HG03457 (cell line): ENCODE results near the gene FAM50A.

Experiments used
- ATAC-seq: cut with Tn5 transposase; IDR thresholded peaks from one replicate; pipeline ENCODE4 v1.9.1; 2021; ENCODE audit warnings: moderate number of reproducible peaks; ENCODE audit not compliant: unreplicated experiment

The FAM50A gene

DNA sequence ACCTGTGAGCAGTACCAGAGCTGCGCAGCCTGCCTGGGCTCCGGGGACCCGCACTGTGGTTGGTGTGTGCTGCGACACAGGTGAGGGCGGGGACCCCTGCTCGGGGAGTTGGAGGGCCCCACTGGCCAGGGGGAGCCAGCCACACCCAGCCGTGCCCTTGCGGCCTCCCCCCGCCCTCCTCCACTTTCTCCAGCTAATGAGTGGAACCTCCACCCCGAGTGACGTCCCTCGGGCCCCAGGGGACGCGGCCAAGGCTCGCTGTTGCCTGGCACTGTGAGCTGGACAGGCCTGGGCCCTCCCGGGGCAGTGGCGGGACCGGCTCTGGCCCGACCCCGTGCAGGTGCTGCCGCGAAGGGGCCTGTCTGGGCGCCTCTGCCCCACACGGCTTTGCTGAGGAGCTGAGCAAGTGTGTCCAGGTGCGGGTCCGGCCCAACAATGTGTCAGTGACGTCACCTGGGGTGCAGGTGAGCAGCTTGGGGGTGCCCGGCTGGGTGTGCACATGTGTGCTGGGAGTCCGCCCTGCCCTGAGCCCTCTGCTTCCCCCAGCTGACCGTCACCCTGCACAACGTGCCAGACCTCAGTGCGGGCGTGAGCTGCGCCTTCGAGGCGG is 19.8 kb downstream of the FAM50A start:
- ATAC-seq: no peak

DNA sequence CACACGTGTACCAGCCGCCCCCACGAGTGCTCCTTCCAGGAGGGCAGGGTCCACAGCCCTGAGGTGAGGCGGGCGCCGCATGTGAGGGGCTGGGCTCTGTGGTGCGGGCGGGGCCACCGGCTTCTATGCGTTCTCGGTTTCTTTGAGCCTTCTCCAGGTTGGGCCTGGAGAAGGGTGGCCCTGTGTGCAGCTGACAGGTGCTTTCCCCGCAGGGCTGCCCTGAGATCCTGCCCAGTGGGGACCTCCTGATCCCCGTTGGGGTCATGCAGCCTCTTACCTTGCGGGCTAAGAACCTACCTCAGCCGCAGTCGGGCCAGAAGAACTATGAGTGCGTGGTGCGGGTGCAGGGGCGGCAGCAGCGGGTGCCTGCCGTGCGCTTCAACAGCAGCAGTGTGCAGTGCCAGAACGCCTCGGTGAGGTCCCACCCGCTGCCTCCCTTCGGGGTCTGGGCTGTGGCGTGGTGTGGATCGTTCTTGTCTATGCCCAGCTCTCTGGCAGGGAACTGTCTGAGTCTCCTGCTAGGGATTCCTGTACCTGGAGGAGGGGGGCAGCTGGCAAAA is 20.9 kb downstream of the FAM50A start:
- ATAC-seq: no peak

DNA sequence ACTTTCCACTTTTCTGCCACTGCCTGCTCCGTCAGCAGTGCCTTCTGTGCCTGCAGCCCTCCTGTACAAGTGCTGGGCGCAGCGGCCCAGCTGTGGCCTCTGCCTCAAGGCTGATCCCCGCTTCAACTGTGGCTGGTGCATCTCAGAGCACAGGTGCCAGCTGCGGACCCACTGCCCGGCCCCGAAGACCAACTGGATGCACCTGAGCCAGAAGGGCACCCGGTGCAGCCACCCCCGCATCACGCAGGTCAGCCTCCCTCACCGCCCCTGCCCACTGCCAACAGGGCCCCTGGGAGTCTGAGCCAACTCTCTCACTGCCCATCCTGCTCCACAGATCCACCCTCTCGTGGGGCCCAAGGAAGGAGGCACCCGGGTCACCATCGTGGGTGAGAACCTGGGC is 21.7 kb downstream of the FAM50A start:
- ATAC-seq: no peak

DNA sequence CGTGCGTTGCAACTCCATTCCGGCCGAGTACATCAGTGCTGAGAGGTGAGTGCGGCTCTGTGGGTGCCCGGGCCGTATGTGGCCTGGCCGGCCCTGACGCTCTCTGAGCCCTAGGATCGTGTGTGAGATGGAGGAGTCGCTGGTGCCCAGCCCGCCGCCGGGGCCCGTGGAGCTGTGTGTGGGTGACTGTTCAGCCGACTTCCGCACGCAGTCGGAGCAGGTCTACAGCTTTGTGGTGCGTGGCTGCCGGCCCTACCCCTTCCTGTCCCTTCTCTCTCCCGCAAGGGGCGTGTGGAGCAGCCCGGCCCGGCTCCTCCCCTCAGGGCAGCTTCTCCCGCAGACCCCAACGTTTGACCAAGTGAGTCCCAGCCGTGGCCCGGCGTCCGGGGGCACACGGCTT is 22.1 kb downstream of the FAM50A start:
- no peak for ATAC-seq

DNA sequence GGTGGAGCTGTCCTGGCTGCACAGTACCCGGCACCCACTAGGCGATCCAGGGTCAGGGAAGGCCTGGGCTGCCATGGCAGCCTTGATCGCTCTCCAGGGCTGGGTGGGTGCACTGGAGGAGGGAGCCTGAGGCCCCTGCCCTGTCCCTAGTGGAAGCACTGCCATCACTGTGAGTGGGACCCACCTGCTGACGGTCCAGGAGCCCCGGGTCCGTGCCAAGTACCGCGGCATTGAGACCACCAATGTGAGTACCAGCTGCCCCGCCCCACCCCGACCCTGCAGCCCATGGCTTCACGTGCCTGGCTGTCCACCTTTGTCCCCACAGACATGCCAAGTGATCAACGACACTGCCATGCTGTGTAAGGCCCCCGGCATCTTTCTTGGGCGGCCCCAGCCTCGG is 23.0 kb downstream of the FAM50A start:
- ATAC-seq: no peak

DNA sequence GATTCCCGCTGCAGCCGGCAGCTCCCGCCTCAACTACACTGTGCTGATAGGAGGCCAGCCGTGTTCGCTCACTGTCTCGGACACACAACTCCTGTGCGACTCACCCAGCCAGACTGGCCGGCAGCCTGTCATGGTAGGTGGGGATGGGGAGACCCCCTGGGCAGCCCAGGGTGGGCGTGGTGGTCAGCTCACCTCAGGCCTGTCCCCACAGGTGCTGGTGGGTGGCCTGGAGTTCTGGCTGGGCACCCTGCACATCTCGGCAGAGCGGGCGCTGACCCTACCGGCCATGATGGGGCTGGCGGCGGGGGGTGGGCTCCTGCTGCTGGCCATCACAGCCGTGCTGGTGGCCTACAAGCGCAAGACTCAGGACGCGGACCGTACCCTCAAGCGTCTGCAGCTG is 23.6 kb downstream of the FAM50A start:
- no peak for ATAC-seq

DNA sequence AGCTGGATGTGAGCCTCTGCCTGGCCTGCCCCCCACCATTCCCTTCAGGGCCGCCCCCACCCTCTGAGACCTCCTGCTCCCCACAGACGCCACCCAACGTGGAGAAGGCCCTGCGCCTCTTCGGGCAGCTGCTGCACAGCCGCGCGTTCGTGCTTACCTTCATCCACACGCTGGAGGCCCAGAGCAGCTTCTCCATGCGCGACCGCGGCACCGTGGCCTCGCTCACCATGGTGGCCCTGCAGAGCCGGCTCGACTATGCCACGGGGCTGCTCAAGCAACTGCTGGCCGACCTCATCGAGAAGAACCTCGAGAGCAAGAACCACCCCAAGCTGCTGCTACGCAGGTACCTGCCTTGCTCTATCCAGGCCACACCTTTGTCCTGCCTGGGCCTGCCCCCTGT is 24.3 kb downstream of the FAM50A start:
- ATAC-seq: no peak

DNA sequence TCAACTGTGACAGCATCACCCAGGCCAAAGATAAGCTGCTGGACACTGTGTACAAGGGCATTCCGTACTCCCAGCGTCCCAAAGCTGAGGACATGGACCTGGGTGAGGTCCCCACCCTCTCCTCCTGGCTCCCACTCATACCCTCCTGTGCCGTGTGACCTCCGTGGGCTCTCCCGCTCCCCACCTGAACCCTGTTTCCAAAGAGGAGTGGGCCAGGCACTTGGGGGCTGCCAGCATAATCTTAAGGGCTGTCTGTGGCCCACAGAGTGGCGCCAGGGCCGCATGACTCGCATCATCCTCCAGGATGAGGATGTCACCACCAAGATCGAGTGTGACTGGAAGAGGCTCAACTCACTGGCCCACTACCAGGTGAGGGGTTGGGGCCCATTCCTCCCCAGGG is 25.2 kb downstream of the FAM50A start:
- ATAC-seq: no peak

DNA sequence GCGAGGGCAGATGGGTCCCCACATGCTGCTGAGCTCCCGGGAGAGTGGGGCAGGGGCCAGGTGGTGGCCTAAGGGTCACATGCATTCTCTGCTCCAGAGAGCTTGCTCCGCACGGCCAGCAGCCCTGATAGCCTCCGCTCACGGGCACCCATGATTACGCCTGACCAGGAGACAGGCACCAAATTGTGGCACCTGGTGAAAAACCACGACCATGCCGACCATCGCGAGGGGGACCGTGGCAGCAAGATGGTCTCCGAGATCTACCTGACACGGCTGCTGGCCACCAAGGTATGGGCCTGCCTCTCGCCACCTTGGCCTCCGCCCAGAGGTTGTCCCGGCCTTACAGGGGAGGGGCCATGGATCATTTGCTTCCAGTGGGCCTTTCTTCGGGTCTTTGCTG is 25.9 kb downstream of the FAM50A start:
- no peak for ATAC-seq

DNA sequence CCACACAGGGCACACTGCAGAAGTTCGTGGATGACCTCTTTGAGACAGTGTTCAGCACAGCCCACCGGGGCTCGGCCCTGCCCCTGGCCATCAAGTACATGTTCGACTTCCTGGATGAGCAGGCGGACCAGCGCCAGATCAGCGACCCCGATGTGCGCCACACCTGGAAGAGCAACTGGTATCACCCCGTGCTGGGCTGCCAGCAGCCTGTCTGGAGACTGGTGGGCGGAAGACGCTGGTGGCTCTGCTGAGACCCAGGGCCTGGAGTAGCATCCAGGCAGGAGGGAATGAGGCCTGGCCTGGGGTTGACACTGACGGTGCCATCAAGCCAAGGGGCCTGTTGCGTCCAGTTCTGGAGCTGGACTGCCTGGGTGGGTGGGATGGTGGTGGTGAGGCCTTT is 26.5 kb downstream of the FAM50A start:
- ATAC-seq: no peak

DNA sequence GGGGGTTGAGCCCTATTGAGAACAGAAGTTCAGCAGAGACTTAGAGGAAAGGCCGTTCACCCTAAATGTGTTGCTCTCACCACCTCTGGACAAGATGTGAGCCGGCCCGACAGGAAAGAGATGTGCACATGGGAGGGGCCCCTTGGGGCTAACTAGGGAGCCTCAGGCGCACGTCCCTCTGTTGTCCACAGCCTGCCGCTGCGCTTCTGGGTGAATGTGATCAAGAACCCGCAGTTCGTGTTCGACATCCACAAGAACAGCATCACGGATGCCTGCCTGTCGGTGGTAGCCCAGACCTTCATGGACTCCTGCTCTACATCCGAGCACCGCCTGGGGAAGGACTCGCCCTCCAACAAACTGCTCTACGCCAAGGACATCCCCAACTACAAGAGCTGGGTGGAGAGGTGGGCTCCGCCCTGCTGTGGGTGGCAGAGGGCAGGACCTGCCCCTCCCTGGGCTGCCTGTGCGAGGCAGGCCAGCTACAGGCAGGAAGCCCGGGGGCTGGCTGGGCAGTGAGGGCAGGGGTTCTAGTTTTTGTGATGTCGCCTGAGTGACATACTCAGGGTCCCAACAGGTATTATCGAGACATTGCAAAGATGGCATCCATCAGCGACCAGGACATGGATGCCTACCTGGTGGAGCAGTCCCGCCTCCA is 27.1 kb downstream of the FAM50A start:
- no peak for ATAC-seq

DNA sequence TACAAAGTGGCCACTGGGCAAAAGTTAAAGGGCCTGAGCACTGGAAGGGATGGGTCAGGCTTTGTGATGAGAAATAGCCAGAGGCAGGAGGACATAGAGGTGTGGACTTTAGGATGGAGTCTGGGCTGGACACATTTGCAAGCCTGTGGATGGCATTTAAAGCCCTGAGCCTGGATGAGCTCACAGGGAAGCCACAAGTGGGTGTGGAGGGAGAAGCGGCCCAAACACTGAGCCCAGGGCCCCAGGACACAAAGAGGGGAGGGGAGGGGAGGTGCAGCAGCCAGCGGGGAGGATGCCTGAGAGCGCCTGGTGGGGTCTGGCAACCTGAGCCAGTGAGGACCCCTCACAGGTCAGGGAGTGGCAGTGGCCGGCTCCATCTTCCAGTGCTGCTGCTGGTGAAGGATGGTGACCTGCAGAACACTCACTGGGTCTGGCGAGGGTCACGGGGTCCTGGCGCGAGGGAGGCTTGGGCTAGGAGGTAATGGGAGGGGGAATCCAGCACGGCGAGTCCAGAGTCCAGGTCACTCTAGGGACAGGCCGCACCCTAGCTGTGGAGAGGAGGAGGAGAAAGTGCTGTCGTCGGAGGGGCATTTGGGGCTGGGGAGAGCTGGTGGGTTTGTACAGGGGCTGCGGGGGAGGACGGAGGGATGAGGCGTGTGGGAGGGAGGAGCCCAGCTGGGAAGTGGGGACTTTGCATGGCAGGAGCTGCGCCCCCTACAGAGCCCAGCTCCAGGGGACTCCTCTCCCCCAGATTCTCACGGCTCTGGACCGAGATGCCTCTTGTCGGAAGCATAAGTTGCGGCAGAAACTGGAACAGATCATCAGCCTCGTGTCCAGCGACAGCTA is 28.1 kb downstream of the FAM50A start:
- no peak for ATAC-seq

DNA sequence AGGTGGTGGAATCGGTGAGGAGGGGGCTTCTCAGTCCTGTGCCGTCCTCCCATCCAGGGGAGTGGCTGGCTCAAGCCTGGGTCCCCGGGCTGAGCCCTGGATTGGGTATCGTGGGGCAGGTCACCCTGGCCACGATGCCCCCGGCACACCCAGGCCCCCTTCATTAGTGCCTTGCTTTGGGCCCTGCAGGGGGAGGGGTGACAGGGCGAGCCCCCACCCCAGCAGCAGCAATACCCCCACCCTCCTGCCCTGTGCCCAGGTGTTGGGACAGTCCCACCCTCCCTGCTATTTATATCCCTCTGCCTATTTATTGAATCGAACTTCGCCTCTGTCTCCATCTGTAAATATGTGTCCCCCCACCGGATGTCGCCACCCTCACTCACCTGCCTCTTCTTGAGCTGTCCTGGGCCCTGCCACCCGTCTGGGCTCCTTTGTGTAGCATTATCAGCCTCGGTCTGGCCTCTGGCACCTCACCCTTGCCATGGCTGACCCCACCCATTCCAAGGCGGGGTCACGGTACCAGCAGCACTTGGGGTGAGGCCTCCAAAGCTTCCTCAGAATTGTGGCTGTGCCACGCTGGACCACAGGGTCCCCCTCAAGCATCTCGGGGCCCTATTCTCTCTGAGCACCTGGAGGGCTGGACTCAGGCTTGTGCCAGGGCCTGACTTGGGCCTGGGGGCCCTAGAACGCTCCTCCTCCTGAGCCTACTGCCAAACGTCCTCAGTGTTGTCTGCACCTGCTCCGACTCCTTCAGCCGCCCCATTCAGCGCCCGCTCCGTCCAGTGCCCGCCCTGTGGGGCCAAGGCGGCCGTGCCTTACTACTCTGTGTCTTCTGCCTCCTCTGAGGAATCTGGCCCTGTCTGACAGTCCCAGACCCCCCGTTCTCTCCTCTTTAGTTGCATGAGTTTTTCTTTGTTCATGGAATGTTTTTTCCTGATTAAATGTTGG is 29.0 kb downstream of the FAM50A start:
- ATAC-seq: no peak

DNA sequence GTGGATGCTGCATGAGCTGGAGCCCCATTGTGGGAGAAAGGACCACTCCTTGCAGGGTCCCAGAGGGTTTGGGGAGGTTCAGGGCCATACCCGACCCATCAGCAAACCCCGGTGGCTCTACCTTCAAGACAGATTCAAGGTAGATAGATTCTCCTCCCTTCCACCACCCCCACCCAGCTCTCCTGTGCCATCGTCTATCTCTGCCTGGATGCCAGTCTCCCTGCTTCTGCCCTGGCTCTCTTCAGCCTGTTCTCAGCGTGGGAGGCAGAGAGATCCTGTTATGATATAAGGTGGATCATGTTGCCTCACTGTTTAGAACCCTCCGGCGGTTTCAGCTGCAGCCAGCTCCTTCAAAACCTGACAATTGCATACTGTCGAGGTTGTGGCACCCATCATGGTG is 29.7 kb downstream of the FAM50A start:
- ATAC-seq: no peak

DNA sequence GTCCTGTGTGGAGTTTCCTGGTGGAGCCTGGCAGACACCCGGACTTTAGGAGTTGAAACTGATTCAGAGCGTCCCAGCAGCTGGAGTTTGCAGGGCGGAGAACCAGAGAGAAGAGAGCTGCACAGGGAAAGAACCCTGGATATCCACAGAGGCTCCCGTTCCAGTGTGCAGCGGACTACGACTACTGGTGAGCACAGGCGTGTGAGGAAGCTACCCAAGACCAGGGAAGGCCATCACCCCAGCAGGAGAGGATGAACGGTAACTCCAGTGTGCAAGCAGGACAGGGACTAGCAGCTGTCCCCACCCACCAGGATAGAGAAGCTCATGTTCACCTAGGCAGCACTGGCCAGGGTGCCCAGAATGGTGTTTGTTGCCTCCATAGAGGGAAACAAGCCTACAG is 32.9 kb downstream of the FAM50A start:
- no peak for ATAC-seq

DNA sequence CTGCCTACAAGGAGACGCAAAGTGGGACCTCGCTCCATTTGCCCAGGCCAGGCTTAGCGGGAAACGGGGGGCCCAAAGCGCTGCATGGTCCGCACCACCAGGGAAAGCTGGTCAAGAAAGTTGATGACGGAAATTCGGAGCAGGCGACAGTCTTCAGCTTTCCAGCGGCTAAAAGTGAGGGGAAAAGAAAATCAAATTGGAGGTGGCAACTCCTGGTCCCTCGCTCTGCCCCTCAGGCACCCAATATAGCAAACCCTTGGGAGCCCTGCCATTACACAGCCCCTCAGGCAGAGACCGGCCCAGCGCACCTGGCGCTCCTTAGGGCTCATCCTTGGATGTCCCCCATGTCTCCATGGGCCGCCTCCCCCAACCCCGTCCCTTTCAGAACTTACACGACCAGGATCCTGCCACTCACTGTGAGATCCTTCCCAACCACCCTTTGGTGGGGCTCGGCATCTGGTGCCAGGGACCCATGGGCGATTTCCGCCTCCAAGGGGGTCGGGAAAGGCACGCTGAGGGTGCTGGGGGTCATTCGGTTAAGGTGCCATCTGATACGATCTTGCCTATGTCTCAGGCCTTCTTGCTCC is 34.0 kb downstream of the FAM50A start:
- ATAC-seq: no peak

DNA sequence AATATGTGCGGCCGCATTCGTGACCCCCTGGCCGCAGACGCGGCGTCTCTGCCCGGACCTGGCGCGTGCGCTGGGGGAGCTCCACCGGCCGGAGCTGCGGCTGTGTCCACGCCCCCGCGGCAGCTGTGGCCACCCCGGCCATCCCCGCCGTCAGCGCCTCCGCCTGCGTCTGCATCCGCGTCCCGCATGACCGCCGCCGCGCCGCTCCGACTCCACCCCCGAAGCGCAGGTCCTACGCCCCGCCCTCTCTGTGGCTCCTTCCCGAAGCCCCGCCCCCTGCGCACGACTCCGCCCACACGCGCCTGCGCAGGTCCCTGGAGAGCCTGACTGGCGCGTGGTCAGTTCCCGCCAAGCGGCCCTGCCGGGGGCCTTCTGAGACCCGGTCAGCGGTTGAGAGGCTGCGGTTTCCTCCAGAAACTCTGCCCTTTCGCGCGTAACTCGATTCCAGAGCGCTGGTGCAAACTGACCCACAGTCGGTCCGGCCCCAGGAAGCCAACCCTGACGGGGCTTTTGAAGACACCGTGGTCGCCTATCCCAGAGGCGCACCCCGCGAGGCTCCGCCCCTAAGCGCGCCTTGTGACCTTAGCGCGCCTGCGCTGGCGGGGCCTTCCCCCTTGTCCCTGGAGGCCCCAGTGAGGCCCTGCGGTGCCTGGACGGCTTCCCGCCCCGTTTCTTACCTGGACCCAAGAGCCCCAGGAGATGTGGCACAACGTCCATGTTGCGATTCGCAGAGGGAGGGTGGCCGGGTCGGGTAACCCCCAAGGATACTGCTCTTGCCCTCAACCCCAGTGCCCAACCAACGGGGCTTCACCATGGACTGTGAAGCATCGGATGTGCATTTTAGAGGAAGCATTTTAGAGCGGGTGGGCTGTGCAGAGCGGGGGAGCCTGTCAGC is 35.0 kb downstream of the FAM50A start, which contains the start of gene LAGE3:
TSS of gene LAGE3 (minus strand) at position 554 of the 895 bp plus-strand sequence. CDS start at position 188, 366 bp downstream.
- peak; percentile 69 for ATAC-seq

DNA sequence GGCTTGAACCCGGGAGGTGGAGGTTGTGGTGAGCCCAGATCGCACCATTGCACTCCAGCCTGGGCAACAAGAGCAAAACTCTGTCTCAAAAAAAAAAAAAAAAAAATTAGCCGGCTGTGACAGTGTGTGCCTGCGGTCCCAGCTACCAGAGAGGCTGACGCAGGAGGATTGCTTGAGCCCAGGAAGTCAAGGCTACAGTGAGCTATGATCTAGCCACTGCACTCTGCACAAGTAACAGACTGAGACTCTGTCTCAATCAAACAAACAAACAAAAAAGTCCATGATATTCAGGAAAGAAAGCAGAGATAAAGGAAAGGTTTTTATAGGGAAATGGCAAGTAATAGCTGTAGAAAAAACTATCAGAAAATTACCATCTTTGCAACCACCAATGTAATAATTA is 37.3 kb downstream of the FAM50A start:
- no peak for ATAC-seq

DNA sequence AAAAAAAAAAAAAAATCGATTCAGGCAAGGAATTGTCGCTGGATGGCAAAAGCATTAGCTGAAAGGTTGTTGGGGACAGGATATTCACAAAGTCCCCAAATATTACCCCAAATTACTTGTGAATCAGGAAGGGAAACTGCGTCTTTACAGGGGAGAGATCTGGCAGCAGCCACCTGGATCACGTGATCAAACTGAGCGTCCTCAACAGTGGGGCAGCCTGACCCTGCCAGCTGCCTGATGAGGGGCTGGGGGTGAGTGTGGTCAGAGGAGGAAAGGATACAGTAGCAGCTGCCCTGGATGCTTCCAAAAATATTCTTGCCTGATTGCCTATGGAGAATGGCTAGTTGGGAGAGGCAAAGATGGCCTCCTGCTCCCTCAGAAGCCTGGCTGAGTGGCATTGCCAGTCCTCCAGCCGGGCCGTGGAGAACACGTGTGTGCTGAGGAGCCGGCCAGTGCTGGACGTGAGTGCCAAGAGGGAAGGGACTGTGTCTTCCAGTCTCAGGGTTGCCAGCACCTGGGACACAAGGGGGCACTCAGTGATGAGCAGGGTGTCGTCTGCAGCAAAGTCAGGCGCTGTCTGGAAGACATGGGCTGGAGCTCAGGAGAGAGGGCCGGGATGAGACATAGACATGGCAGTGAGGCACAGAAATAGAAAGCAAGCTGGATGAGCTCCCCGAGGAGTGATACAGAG is 38.1 kb downstream of the FAM50A start:
- no peak for ATAC-seq
